Lung (tissue), 12 donors: ENCODE data around the gene SYNE1. TPM values are rescaled to one million over a fixed set of nuclear protein-coding genes. Genes with fewer than 3 reads are reported as not detected.

Source experiments
- ATAC-seq: fragments of 200-7000 bp; cut with Tn5 transposase; one replicate; pipeline ENCODE4 v1.9.1; 2020; ENCODE audit warnings: moderate number of reproducible peaks; ENCODE audit not compliant: insufficient read depth, low FRiP score
- DNase-seq, 3 donors: peaks; one replicate each; pipeline ENCODE4 v3.0.0-alpha.2; 2013 to 2017
- H3K27ac ChIP-seq, 2 donors: one replicate each; pipeline ENCODE4 v1.5.1; 2013; ENCODE audit warnings: mild to moderate bottlenecking in 2 of 2, moderate library complexity in 2 of 2, control low read depth in 1 of 2, inconsistent platforms in 1 of 2, low read depth in 1 of 2, low read length in 1 of 2
- H3K27me3 ChIP-seq, 3 donors: one replicate each; pipeline ENCODE4 v1.5.1; 2013; ENCODE audit warnings: low read length in 2 of 3; ENCODE audit not compliant: control insufficient read depth in 3 of 3, insufficient read depth in 3 of 3
- H3K36me3 ChIP-seq, 4 donors: one replicate each; pipeline ENCODE4 v1.5.1; 2013; ENCODE audit warnings: low read length in 4 of 4, mild to moderate bottlenecking in 1 of 4, moderate library complexity in 1 of 4; ENCODE audit not compliant: control insufficient read depth in 4 of 4, insufficient read depth in 4 of 4
- H3K4me1 ChIP-seq, 5 donors: one replicate each; pipeline ENCODE4 v1.5.1; 2013; ENCODE audit warnings: low read length in 5 of 5, mild to moderate bottlenecking in 2 of 5, moderate library complexity in 1 of 5; ENCODE audit not compliant: control insufficient read depth in 5 of 5, insufficient read depth in 5 of 5
- H3K4me3 ChIP-seq: one replicate; pipeline ENCODE4 v1.5.1; 2013; ENCODE audit warnings: mild to moderate bottlenecking, control low read depth, moderate library complexity
- H3K9ac ChIP-seq, 2 donors: one replicate each; pipeline ENCODE4 v1.5.1; 2013; ENCODE audit warnings: low read length in 2 of 2, control low read depth in 1 of 2; ENCODE audit not compliant: insufficient read depth in 1 of 2
- H3K9me3 ChIP-seq, 4 donors: one replicate each; pipeline ENCODE4 v1.5.1; 2013; ENCODE audit warnings: low read length in 3 of 4, mild to moderate bottlenecking in 1 of 4, moderate library complexity in 1 of 4; ENCODE audit not compliant: control insufficient read depth in 4 of 4, insufficient read depth in 3 of 4
- WGBS, 2 donors: extraction: QIAGEN DNeasy Blood & Tissue Kit; methylation state at CpG; one replicate each; pipeline ENCODE4 v1.1.7; 2013; 5-methylcytosine and 5-hydroxymethylcytosine counted together
- polyA plus RNA-seq, 2 donors: library from polyadenylated mRNA; stranded (reverse); fragments of 200-250 nt; gene quantifications; one replicate each; pipeline ENCODE4 v1.2.1, GENCODE V29; 2013
- total RNA-seq, 2 donors: library from RNA; depleted of rRNA in 1 of 2; stranded (reverse); fragments of >200 nt in 1 of 2; gene quantifications; one replicate each; pipeline ENCODE4 v1.2.1, GENCODE V29; 2014 to 2021
- TF ChIP-seq, protein P1 (sequence below): IDR thresholded peaks from 2 replicates; pipeline ENCODE4 v1.5.1; 2012; ENCODE audit warnings: mild to moderate bottlenecking; ENCODE audit errors: control extremely low read depth, extremely low read depth
- donor health status: control.
- donor health status: control.
- donor health status: Bipolar disorder and iron deficiency.
- donor health status: healthy.
- donor health status: DM: yes; HTN: yes; CAD: no.

SYNE1 gene
- total and polyA plus RNA-seq, 4 donors = 26.4 to 352 (median 131) TPM

DNA sequence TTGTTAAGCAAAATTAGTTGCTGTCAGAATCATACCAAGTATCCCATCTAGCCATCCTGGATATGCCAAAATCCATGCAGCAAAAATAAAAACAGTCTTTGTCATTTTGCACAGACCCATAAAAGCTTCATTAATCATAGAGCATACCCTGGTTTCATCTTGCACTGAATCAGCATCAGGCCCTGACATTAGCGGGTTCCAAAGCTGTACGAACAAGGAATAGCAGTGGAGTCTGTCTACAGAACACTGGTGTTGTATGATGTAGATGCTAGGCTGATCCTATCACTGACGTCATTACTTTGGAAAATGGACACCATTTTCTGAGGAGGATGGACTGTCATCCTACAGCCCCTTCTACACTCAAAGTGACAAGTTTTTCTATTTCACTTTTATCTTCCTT lies 514.1 kb downstream of the SYNE1 start:
- Histone ChIP-seq H3K9me3 (no peaks in the 10 kb centered on the region), H3K9ac (no peak overlapping the region), H3K4me1 (peaks cover 0 to 2% (median 0%) of the 10 kb centered on the region in 5 donors), H3K27me3 (no peaks in the 10 kb centered on the region), H3K27ac (no peak overlapping the region), H3K4me3 (no peak overlapping the region), H3K36me3 (peaks cover 21 to 29% (median 24%) of the 10 kb centered on the region in 4 donors)
- TF ChIP-seq, protein P1, sequence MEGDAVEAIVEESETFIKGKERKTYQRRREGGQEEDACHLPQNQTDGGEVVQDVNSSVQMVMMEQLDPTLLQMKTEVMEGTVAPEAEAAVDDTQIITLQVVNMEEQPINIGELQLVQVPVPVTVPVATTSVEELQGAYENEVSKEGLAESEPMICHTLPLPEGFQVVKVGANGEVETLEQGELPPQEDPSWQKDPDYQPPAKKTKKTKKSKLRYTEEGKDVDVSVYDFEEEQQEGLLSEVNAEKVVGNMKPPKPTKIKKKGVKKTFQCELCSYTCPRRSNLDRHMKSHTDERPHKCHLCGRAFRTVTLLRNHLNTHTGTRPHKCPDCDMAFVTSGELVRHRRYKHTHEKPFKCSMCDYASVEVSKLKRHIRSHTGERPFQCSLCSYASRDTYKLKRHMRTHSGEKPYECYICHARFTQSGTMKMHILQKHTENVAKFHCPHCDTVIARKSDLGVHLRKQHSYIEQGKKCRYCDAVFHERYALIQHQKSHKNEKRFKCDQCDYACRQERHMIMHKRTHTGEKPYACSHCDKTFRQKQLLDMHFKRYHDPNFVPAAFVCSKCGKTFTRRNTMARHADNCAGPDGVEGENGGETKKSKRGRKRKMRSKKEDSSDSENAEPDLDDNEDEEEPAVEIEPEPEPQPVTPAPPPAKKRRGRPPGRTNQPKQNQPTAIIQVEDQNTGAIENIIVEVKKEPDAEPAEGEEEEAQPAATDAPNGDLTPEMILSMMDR = no peak
- ATAC-seq = no peak
- no peak for DNase-seq
- 97 to 98% methylated on average over 3 of the region's 3 CpGs for WGBS, 2 donors

DNA sequence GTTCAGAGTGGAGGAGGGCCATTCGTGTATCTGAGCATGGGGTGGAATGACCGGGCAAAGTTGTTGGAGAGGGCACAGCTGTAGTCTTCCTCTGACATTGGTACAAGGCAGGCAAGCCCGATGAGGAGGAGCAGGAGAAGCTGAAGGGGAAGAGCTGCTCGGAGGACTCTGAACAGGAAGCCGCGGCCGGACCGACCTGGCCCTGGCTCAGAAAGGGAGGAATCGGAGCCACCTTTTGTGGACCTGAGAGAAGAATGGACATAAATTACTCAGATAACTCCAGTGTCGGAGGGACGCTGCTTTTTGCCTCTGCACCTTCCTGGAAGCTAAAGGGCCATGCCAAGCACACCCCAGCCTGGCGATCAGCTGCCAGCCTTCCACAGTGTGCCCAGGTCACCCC lies 514.7 kb downstream of the SYNE1 start:
- Histone ChIP-seq H3K9ac (no peak overlapping the region), H3K36me3 (peaks cover 21 to 29% (median 24%) of the 10 kb centered on the region in 4 donors), H3K27ac (no peak overlapping the region), H3K4me1 (peaks cover 0 to 3% (median 0%) of the 10 kb centered on the region in 5 donors), H3K9me3 (no peaks in the 10 kb centered on the region), H3K27me3 (no peaks in the 10 kb centered on the region), H3K4me3 (no peak overlapping the region)
- no peak for ATAC-seq
- DNase-seq = no peak
- 96% methylated on average over 12 of the region's 12 CpGs for WGBS, 2 donors
- TF ChIP-seq, protein P1 = no peak

DNA sequence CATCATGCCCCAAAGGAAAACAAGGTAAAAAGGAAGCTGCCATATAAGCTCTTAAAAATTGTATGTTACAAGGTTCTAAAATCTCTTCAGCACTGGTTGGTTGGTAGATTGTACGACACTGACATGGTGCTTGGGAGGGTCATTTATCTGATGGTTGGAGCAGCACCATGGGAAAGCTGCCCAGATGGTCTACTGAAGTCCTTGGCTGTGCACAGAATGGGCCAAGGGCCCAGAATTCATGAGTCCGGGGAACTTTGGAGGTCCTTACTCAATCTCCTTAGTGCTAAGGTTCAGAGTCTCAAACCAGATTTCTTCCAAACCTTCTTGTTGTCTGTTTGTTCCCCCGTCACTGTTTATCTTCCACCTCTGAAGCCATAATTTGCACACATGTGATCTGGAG lies 515.3 kb downstream of the SYNE1 start:
- Histone ChIP-seq H3K4me1 (peaks cover 0 to 5% (median 0%) of the 10 kb centered on the region in 5 donors), H3K27me3 (no peaks in the 10 kb centered on the region), H3K9ac (no peak overlapping the region), H3K36me3 (peaks cover 22 to 26% (median 24%) of the 10 kb centered on the region in 4 donors), H3K27ac (no peak overlapping the region), H3K4me3 (no peak overlapping the region), H3K9me3 (no peaks in the 10 kb centered on the region)
- WGBS, 2 donors = 53 to 88% methylated on average over 3 of the region's 3 CpGs
- no peak for ATAC-seq
- TF ChIP-seq, protein P1 = no peak
- DNase-seq = no peak

DNA sequence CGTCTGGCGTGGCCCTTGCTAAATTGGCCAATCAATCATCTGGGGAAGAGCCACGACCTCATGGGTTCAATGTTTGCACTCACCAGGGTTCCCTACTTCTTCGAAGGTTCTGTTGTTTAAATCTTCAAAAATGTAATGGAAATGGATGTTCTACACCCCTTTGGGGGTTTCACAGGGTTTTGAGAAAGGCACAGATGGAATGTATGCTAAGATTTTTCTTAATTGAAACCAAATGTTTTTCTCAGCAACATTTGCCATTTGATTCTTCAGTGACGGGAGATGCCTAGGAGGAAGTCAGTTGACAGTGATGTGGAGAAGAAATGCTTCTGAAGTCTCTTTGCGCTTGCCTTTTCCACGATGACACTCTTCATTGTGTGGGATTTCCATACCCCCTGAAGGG lies 517.3 kb downstream of the SYNE1 start:
- TF ChIP-seq, protein P1 = no peak
- 78 to 84% methylated on average over 7 of the region's 7 CpGs for WGBS, 2 donors
- peaks cover 0 to 6% (median 0%) of the 10 kb centered on the region in 5 donors for H3K4me1 ChIP-seq
- H3K9ac ChIP-seq = no peak overlapping the region
- no peaks in the 10 kb centered on the region for H3K9me3 ChIP-seq
- H3K27me3 ChIP-seq = no peaks in the 10 kb centered on the region
- no peak overlapping the region for H3K27ac ChIP-seq
- DNase-seq = no peak
- H3K36me3 ChIP-seq = peaks cover 18 to 26% (median 22%) of the 10 kb centered on the region in 4 donors
- ATAC-seq = no peak
- H3K4me3 ChIP-seq = no peak overlapping the region
